Kidney (tissue), 14 donors: Measurements from ENCODE around the gene ERC2. TPM values are rescaled to one million over a fixed set of nuclear protein-coding genes. Genes with fewer than 3 reads are reported as not detected.

Experiments
- DNase-seq, 5 donors: peaks; one replicate each; pipeline ENCODE4 v3.0.0-alpha.2; 2013 to 2020
- FAIRE-seq: peaks from 2 replicates; lab custom pipeline; 2012; peaks lifted over from hg19 to GRCh38; lab: Jason Lieb, UNC
- H3K27ac ChIP-seq, 2 donors: one replicate each; pipeline ENCODE4 v1.7.0; 2013; ENCODE audit warnings: low read depth in 2 of 2, low read length in 2 of 2, inconsistent platforms in 1 of 2
- H3K27me3 ChIP-seq: one replicate; pipeline ENCODE4 v1.7.1; 2013; ENCODE audit warnings: low read length, inconsistent platforms; ENCODE audit not compliant: control insufficient read depth, insufficient read depth
- H3K36me3 ChIP-seq, 3 donors: one replicate each; pipeline versions ENCODE4 v1.7.0 to v1.7.1; 2013; ENCODE audit warnings: low read length in 3 of 3, control low read depth in 1 of 3, inconsistent platforms in 1 of 3; ENCODE audit not compliant: insufficient read depth in 3 of 3, control insufficient read depth in 2 of 3
- H3K4me1 ChIP-seq, 3 donors: one replicate each; pipeline versions ENCODE4 v1.7.0 to v1.7.1; 2013; ENCODE audit warnings: low read length in 3 of 3, inconsistent platforms in 1 of 3, low read depth in 1 of 3; ENCODE audit not compliant: control insufficient read depth in 2 of 3, insufficient read depth in 2 of 3
- H3K4me3 ChIP-seq, 3 donors: one replicate each; pipeline versions ENCODE4 v1.7.0 to v1.8.1; 2013; ENCODE audit warnings: low read length in 3 of 3, control low read depth in 1 of 3, inconsistent platforms in 1 of 3
- H3K9ac ChIP-seq, 3 donors: one replicate each; pipeline versions ENCODE4 v1.7.0 to v1.7.1; 2013; ENCODE audit warnings: low read length in 3 of 3, control low read depth in 1 of 3, inconsistent platforms in 1 of 3
- H3K9me3 ChIP-seq, 3 donors: one replicate each; pipeline versions ENCODE4 v1.7.0 to v1.7.1; 2013; ENCODE audit warnings: low read length in 3 of 3, control low read depth in 1 of 3, inconsistent platforms in 1 of 3; ENCODE audit not compliant: control insufficient read depth in 2 of 3, insufficient read depth in 1 of 3
- intact Hi-C: fragments of 100-400 bp; cut with DNase I; formaldehyde crosslinking; loops from one replicate; pipeline ENCODE4 v1.11.1; 2022
- polyA plus RNA-seq: library from polyadenylated mRNA; stranded (reverse); fragments of 350-450 nt; fragmentation: Illumina TruSeq; extraction: RNeasy Lipid Tissue Mini Kit (QIAGEN cat#74804); gene quantifications from one replicate; pipeline ENCODE4 v1.2.3, GENCODE V29; 2014; ENCODE audit warnings: low read depth, low replicate concordance; ENCODE audit not compliant: insufficient read depth
- total RNA-seq: library from RNA; stranded (reverse); fragmentation: NEBNext Ultra II Directional; extraction: Animal tissue kit (Norgen Biotek cat#: 25700); gene quantifications from one replicate; pipeline ENCODE4 v1.2.1, GENCODE V29; 2021
- TF ChIP-seq, protein P1 (sequence below): IDR thresholded peaks from 3 replicates; pipeline ENCODE4 v1.5.1; 2012; ENCODE audit warnings: mild to moderate bottlenecking, moderate library complexity, borderline replicate concordance; ENCODE audit not compliant: insufficient read depth; ENCODE audit errors: extremely low read depth
- donor health status: control.
- donor health status: control.
- donor health status: control.
- donor health status: control.
- donor health status: control.
- donor health status: DM: yes; HTN: yes; CAD: no.
- donor health status: Normal renal cell carcinoma (clear cell type).

Gene ERC2
- total and polyA plus RNA-seq, 2 donors from 2014 or later, result 0.92 to 3.8 TPM

DNA sequence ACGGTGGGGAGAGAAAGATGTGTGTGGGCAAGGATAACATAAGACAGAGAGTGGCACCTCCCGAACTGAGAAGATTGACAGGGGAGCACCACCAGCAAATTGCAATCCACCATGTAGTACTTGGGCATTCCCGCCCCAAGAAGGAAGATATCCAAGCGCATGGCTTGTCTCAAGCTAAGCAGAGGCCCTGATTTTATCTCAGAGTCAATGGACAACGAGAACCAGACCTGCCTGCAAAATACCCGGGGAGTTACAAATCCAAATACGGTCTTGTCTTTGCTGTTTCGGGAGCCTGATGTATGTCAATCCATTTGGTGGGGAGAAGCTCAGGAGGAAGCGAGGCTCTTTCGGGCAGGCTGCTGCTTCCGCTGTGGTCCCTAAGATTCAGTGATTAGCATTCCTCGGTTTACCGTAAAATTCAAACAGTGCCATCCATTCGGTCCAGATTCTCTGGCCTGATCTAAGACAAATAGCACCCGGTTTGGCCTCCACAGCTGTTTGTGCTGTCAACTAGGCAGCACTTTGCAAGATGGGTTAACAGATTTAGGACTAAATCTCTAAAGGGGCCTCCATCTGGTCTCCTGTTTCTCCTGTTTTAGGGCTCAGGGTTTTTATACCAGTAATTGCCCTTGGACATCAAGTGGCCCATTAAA is 883.4 kb downstream of the ERC2 start:
- DNase-seq, result no peak
- no peak for FAIRE-seq
- H3K27me3 ChIP-seq, result no peaks in the 10 kb centered on the region
- no peak overlapping the region for H3K27ac ChIP-seq
- no peaks in the 10 kb centered on the region for H3K4me1 ChIP-seq
- no peaks in the 10 kb centered on the region for H3K36me3 ChIP-seq
- no peak overlapping the region for H3K4me3 ChIP-seq
- intact Hi-C loops, result no loop called here
- no peak overlapping the region for H3K9ac ChIP-seq
- no peaks in the 10 kb centered on the region for H3K9me3 ChIP-seq
- TF ChIP-seq, protein P1, sequence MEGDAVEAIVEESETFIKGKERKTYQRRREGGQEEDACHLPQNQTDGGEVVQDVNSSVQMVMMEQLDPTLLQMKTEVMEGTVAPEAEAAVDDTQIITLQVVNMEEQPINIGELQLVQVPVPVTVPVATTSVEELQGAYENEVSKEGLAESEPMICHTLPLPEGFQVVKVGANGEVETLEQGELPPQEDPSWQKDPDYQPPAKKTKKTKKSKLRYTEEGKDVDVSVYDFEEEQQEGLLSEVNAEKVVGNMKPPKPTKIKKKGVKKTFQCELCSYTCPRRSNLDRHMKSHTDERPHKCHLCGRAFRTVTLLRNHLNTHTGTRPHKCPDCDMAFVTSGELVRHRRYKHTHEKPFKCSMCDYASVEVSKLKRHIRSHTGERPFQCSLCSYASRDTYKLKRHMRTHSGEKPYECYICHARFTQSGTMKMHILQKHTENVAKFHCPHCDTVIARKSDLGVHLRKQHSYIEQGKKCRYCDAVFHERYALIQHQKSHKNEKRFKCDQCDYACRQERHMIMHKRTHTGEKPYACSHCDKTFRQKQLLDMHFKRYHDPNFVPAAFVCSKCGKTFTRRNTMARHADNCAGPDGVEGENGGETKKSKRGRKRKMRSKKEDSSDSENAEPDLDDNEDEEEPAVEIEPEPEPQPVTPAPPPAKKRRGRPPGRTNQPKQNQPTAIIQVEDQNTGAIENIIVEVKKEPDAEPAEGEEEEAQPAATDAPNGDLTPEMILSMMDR, result no peak

DNA sequence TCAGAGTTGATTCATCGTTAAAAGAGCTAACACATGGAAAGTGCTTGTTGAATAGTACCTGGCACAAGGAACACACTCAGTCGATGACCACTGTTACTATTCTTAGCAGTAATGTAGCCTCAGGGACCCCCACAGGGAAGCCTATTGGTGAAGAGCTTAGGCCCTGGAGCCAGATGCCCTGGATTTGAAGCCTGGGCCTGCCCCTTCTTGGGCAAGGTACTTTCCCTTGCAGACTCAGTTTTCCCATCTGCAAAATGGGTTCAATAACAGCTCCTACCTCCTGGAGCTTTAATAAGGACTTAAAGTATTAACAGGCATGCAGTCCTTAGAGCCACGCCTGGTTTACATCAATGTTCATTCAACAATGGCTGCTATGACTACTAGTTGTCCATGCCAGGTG is 884.2 kb downstream of the ERC2 start:
- no peaks in the 10 kb centered on the region for H3K36me3 ChIP-seq
- no peaks in the 10 kb centered on the region for H3K27me3 ChIP-seq
- H3K9me3 ChIP-seq, result no peaks in the 10 kb centered on the region
- no peak overlapping the region for H3K9ac ChIP-seq
- no peak overlapping the region for H3K4me3 ChIP-seq
- H3K27ac ChIP-seq, result no peak overlapping the region
- TF ChIP-seq, protein P1, result no peak
- intact Hi-C loops, result no loop called here
- FAIRE-seq, result no peak
- no peaks in the 10 kb centered on the region for H3K4me1 ChIP-seq
- DNase-seq, result no peak

- no peak overlapping the region for H3K4me3 ChIP-seq
- no peaks in the 10 kb centered on the region for H3K4me1 ChIP-seq
- FAIRE-seq (no peak), DNase-seq (no peak)
- peaks cover 0 to 4% (median 0%) of the 10 kb centered on the region in 3 donors for H3K9me3 ChIP-seq
- TF ChIP-seq, protein P1, result no peak
- intact Hi-C loops, result no loop called here
- no peaks in the 10 kb centered on the region for H3K27me3 ChIP-seq
- H3K36me3 ChIP-seq, result no peaks in the 10 kb centered on the region
- no peak overlapping the region for H3K27ac ChIP-seq
- no peak overlapping the region for H3K9ac ChIP-seq
Observed at GRCh38 chr3:55583475-55583874, 884.8 kb downstream of the ERC2 start.
